NCI-H345 (cell line): ENCODE measurements around the gene TMEM38B.
A peak's percentile ranks its signal among the peaks of the same experiment; 100 is the strongest.

ENCODE experiments used
- DNase-seq: peaks from one replicate; lab custom pipeline; 2025; lab: John Stamatoyannopoulos, UW

The TMEM38B gene

GRCh38 chr9:105694190-105694847 lies at the start of gene TMEM38B:
Gene TMEM38B (plus strand): TSS chr9:105694541. CDS start chr9:105694661, 120 bp downstream.
- DNase-seq, result peak; percentile 91

GRCh38 chr9:105646879-105647594 lies 47.3 kb upstream of the TMEM38B start:
- peak; percentile 64 for DNase-seq

- peak; percentile 87 for DNase-seq
Measured at GRCh38 chr9:105647595-105648349, 46.6 kb upstream of the TMEM38B start.

- DNase-seq, result peak; percentile 79
Measured at GRCh38 chr9:105651806-105652205, 42.5 kb upstream of the TMEM38B start.

- peak; percentile 57 for DNase-seq
Measured at GRCh38 chr9:105656131-105656921, 38.0 kb upstream of the TMEM38B start.

GRCh38 chr9:105658351-105658750 lies 36.0 kb upstream of the TMEM38B start:
- DNase-seq, result peak; percentile 74

GRCh38 chr9:105661011-105661410 lies 33.3 kb upstream of the TMEM38B start:
- no peak for DNase-seq

- no peak for DNase-seq
Measured at GRCh38 chr9:105662184-105663104, 31.9 kb upstream of the TMEM38B start, which contains the start of gene TAL2. Gene TAL2 (plus strand): TSS chr9:105662457. CDS start chr9:105662497, 40 bp downstream.

- DNase-seq, result no peak
Measured at GRCh38 chr9:105663914-105664313, 30.4 kb upstream of the TMEM38B start.

- DNase-seq, result no peak
Measured at GRCh38 chr9:105667867-105668266, 26.5 kb upstream of the TMEM38B start.

- DNase-seq, result no peak
Measured at GRCh38 chr9:105670315-105670714, 24.0 kb upstream of the TMEM38B start.

- DNase-seq, result no peak
Measured at GRCh38 chr9:105670775-105671174, 23.6 kb upstream of the TMEM38B start.

GRCh38 chr9:105672711-105673234 lies 21.6 kb upstream of the TMEM38B start:
- no peak for DNase-seq

- no peak for DNase-seq
Measured at GRCh38 chr9:105673850-105674387, 20.4 kb upstream of the TMEM38B start.

- DNase-seq, result no peak
Measured at GRCh38 chr9:105676351-105676923, 17.9 kb upstream of the TMEM38B start.

- peak; percentile 34 for DNase-seq
Measured at GRCh38 chr9:105678163-105678562, 16.2 kb upstream of the TMEM38B start.

GRCh38 chr9:105678781-105679180 lies 15.6 kb upstream of the TMEM38B start:
- DNase-seq, result no peak

GRCh38 chr9:105679257-105680022 lies 14.9 kb upstream of the TMEM38B start:
- DNase-seq, result peak; percentile 59

GRCh38 chr9:105681313-105681712 lies 13.0 kb upstream of the TMEM38B start:
- no peak for DNase-seq
